GM18499 (cell line): ENCODE results near the gene CACNA2D1.

Source experiments
- ATAC-seq: cut with Tn5 transposase; IDR thresholded peaks from one replicate; pipeline ENCODE4 v1.9.1; 2021; ENCODE audit warnings: moderate number of reproducible peaks; ENCODE audit not compliant: insufficient read depth, unreplicated experiment

CACNA2D1 gene

GRCh38 chr7:82358009-82358578, 85.5 kb downstream of the CACNA2D1 start:
- no peak for ATAC-seq

- no peak for ATAC-seq
These were observed 95.3 kb downstream of the CACNA2D1 start for GRCh38 chr7:82348251-82348650.

DNA sequence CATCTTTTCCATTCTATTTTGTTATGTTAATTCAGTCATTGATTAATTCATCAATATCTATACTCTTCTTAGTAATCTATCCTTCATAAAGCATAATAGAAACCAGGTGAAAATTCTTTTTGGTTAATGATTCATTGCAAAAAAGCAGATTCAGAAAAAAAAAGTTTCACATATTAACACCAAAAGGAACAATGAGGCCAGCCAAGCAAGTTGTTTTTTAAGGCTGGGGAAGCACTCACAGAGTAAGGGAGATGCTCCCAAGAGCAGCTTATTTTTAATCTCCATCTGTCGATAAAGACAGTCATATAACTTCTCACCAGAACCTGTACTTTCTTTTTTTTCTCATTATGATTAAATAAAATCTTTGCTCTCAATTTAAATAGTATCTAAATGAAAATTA, 95.8 kb downstream of the CACNA2D1 start:
- no peak for ATAC-seq

DNA sequence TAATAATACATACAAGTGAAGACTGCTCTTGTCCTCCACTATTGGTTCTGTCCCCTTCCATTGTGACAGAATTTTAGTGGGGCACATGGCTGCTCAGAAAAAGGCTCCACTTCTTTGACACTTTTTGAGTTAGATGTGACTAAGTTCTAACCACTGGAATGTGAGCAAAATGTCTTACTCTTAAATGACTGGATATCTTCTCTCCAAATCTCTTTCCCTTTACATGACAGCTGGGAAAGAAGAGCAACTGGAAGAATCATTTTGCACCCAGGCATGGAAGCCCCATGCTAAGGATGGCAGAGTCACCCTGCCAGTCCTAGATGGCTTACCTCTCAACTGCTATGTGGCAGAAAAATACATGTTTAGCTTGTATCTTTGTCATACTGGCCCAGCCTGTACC, 97.7 kb downstream of the CACNA2D1 start:
- no peak for ATAC-seq

DNA sequence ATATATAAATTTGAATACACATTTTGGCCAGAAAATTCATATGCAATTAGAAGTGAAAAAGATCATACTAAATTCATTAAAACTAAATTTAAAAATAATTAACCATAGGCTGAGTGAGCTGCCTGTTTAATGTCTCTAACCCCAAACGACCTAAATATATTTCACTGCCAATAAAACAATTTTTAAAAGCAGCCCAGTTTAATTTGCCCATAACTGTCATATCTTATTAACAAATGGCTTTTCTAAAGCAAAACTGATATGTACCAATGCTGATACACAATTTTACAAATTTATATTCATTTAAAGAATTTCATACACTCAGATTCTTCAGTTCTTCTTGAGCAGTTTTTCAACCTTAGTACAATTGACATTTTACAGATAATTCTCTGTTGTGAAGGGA, 99.9 kb downstream of the CACNA2D1 start:
- ATAC-seq, result no peak

- ATAC-seq, result no peak
These were observed 103.6 kb downstream of the CACNA2D1 start for GRCh38 chr7:82339958-82340357.

GRCh38 chr7:82335927-82336326, 107.7 kb downstream of the CACNA2D1 start:
- no peak for ATAC-seq

GRCh38 chr7:82335001-82335400, 108.6 kb downstream of the CACNA2D1 start:
- ATAC-seq, result no peak

DNA sequence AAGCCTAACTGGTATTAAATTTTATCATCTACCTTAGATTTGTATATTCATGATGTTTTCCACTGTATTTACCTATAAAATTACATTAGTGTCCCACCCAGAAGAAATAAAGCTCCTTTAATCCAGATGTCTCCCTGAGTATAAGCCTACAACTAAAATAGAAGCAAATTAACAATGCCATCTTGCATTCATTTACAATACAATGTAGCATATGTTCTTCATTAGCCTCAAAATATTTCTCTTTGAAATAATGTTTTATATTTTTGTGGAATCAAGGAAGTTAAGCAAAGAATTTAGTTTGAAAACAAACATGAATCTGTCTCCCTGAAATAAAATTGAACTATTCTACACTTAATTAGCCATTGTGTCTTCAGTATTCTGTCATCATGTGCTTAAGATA, 112.3 kb downstream of the CACNA2D1 start:
- no peak for ATAC-seq

DNA sequence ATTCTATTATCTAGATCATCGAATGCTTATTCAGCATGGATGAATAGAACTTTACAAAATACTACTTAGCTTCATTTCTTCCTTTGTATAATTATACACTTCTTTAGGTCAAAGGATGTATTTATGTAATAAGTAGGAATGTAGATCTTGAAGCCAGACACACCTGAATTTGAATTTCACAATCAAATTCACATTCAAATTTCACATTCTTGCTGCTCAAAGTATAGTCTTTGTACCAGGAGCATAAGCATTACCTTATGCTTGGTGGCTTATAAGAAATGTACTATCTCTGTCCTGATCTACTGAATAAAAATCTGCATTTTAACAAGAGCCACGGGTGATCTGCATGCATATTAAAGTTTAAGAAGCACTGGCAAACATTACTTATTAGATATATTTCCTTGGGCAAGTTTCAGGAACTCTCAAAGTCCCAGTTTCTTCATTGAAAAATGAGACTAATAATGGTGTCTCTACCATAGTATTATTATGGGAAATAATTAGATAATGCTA, 112.8 kb downstream of the CACNA2D1 start:
- no peak for ATAC-seq

DNA sequence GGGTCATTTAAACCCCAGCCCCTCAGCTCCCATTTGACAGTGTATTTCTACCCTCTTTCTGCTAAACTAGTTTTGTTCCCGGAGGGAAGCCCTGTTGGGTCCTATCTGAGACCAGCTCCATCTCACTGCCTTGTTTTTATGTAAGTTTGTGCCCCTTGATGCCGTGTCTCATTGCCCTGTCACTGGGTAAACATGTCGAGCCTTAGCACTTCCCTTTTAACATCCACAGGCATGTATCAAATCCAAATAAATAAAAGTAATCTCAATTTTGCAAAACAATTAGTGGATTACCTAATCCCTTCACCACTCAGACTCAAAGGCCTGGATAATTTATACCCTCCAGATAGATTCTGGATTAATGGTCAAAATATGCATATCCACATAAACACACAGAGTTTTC, 115.7 kb downstream of the CACNA2D1 start:
- ATAC-seq, result no peak

DNA sequence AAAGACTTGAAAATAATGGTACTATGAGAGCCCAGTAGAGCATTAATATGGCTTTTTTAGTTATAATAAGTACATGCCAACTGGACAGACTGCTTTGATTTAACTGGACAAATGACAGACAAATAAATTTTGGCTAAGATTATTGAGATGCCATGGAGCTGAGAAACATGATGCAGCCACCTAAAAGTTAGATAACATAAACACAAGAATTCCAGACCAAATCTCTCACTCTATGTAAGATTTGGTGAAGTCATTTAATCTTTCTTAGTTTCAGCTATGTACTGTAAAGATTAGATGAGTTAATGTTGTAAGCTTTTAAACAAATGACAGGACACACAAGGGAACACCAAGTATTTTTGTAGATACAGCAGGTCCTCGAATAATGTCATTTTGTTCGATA, 118.2 kb downstream of the CACNA2D1 start:
- no peak for ATAC-seq

DNA sequence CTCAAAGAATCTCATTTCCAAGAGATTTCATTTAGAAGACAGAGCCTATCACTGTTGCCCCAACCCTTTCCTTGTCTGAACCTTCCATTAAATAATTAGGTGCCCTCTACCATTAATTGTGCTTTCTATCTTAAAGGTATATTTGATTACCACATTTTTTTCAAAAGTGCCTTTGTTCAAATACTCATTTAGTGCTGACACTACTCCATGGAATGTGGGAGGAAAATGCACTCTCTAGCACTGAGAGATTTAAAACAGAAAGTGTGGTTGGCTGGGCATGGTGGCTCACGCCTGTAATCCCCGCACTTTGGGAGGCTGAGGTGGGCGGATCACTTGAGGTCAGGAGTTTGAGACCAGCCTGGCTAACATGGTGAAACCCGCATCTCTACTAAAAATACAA, 119.8 kb downstream of the CACNA2D1 start:
- no peak for ATAC-seq

DNA sequence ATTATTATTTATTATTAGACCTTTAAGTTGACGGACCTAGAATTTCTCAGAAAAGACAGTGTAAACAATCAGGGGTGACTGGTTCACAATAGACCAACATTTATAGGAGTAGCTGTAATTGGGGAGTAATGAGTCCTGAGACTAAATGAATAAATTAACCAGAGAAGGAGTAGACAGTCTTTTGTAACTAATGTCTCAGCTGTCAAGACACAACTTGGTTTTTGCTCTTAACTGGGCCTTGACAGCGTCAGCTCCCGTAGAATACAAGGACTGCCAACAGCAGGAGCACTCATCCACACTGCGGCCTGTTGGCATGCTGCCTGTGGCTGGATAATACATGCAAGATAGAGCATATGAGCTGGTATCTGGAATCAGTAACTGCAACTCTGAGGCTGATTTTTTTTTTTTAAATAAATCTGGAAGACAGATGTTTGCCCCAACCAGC, 123.9 kb downstream of the CACNA2D1 start:
- no peak for ATAC-seq

- ATAC-seq, result no peak
These were observed 124.8 kb downstream of the CACNA2D1 start for GRCh38 chr7:82318786-82319185.

GRCh38 chr7:82317760-82318159, 125.8 kb downstream of the CACNA2D1 start:
- ATAC-seq, result no peak

- ATAC-seq, result no peak
These were observed 126.3 kb downstream of the CACNA2D1 start for GRCh38 chr7:82317257-82317721.

GRCh38 chr7:82313269-82313668, 130.3 kb downstream of the CACNA2D1 start:
- ATAC-seq, result no peak

DNA sequence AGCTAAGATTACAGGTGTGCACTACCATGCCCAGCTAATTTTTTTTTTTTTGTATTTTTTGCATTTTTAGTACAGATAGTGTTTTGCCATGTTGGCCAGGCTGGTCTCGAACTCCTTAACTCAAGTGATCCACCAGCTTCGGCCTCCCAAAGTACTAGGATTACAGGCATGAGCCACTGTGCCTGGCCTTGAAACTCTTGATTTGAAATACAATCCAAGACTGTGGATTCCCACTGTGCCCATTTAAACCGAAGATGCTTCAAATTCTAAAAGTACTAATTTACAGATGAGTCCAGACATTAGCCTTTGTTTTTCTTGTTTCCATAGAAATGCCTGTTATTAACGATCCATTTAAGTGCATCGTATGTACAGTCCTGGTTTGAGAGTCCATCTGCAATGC, 130.9 kb downstream of the CACNA2D1 start:
- no peak for ATAC-seq

- no peak for ATAC-seq
These were observed 138.1 kb downstream of the CACNA2D1 start for GRCh38 chr7:82305347-82306005.

DNA sequence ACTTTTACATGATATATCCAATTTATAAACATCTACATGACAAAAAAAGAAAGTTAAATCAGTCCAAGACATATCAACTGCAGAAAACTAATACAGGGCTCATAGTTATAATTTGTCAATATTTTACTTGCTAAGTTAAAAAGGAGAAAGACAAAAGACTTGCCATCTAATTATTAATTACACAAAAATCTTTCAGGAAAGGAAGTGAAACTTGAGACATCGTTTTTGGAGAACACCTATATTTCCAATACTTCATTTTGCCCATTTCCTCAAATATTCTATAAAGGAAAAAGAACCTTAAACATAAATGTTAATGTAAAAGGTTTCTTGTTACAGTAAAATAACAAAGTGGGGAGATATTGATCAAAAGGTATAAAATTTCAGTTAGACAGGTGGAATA, 148.7 kb downstream of the CACNA2D1 start:
- no peak for ATAC-seq

DNA sequence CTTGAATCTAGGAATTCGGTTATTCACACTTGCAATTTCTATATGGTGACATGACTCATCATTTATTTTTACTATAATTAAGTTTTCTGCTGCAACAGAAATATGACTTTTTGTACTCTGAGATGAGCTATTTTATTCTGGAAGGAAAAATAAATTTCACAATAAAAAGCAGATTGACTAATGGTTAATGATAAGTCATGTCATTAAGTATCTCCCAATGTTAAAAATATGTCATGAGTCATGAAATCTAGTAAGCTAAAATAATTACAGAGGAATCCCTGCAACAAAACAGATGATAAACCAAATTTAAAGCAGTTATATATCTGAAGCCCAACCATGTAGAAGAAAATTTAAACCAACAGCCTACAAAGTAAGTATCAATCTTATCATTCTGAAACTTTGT, 149.2 kb downstream of the CACNA2D1 start:
- no peak for ATAC-seq
